Epithelial cell of esophagus (primary cell): ENCODE data around the gene TM9SF4.
A peak's percentile ranks its signal among the peaks of the same experiment; 100 is the strongest.
"Not testable (repeated sequence)": the region's sequence is repeated elsewhere in the genome, so short reads cannot be mapped to it uniquely, and the experiment has no call there.

Experiments used
- DNase-seq: peaks from one replicate; pipeline ENCODE4 v3.0.0; 2010; ENCODE audit warnings: low read depth
- H3K4me3 ChIP-seq: 2 replicates; pipeline ENCODE4 v1.5.1; 2011; ENCODE audit warnings: mild to moderate bottlenecking, low read length, control low read depth
- CTCF ChIP-seq: IDR thresholded peaks from 2 replicates; pipeline ENCODE4 v1.5.1; 2011; ENCODE audit warnings: low read depth, mild to moderate bottlenecking, low read length, control low read depth, inconsistent platforms; ENCODE audit not compliant: insufficient read depth; ENCODE audit errors: missing control alignments

TM9SF4 gene

GRCh38 chr20:32195581-32195980 lies 86.1 kb downstream of the TM9SF4 start:
- H3K4me3 ChIP-seq = no peak overlapping the region
- TF ChIP-seq CTCF = no peak
- no peak for DNase-seq

GRCh38 chr20:32196613-32197012 lies 87.1 kb downstream of the TM9SF4 start:
- H3K4me3 ChIP-seq, DNase-seq: not testable (repeated sequence)

- DNase-seq, H3K4me3 ChIP-seq: not testable (repeated sequence)
Measured at GRCh38 chr20:32197136-32197535, 87.6 kb downstream of the TM9SF4 start.

GRCh38 chr20:32199006-32199405 lies 89.5 kb downstream of the TM9SF4 start:
- no peak for DNase-seq
- no peak overlapping the region for H3K4me3 ChIP-seq
- TF ChIP-seq CTCF = no peak

GRCh38 chr20:32201296-32201976 lies 91.9 kb downstream of the TM9SF4 start:
- no peak for TF ChIP-seq CTCF
- DNase-seq = peak; percentile 65
- no peak overlapping the region for H3K4me3 ChIP-seq

- peak; percentile 39 for DNase-seq
- no peak overlapping the region for H3K4me3 ChIP-seq
- peak; percentile 7 for TF ChIP-seq CTCF
Measured at GRCh38 chr20:32201977-32202363, 92.5 kb downstream of the TM9SF4 start.

GRCh38 chr20:32203356-32204204 lies 94.1 kb downstream of the TM9SF4 start:
- H3K4me3 ChIP-seq = peak overlapping the region; percentile 87
- no peak for TF ChIP-seq CTCF
- DNase-seq = peak; percentile 91
